HG03045 (cell line): ENCODE data around the gene MICAL3.

Experiments used
- ATAC-seq: cut with Tn5 transposase; IDR thresholded peaks from one replicate; pipeline ENCODE4 v1.9.1; 2021; ENCODE audit warnings: mild to moderate bottlenecking, moderate library complexity; ENCODE audit not compliant: unreplicated experiment

MICAL3 gene

GRCh38 chr22:17803609-17804270, 220.6 kb downstream of the MICAL3 start:
- ATAC-seq: no peak

- no peak for ATAC-seq
These were observed 221.5 kb downstream of the MICAL3 start for GRCh38 chr22:17802822-17803221.

- no peak for ATAC-seq
These were observed 221.9 kb downstream of the MICAL3 start for GRCh38 chr22:17802411-17802810.

GRCh38 chr22:17797721-17798559, 226.4 kb downstream of the MICAL3 start:
- no peak for ATAC-seq

GRCh38 chr22:17796695-17797094, 227.7 kb downstream of the MICAL3 start:
- ATAC-seq: no peak

- ATAC-seq: no peak
These were observed 228.5 kb downstream of the MICAL3 start for GRCh38 chr22:17795661-17796548.

GRCh38 chr22:17794726-17795542, 229.4 kb downstream of the MICAL3 start:
- no peak for ATAC-seq

- no peak for ATAC-seq
These were observed 231.4 kb downstream of the MICAL3 start for GRCh38 chr22:17792854-17793434.

GRCh38 chr22:17792299-17792698, 232.1 kb downstream of the MICAL3 start:
- ATAC-seq: no peak

GRCh38 chr22:17791196-17791595, 233.2 kb downstream of the MICAL3 start:
- no peak for ATAC-seq

- ATAC-seq: no peak
These were observed 234.8 kb downstream of the MICAL3 start for GRCh38 chr22:17789379-17790200.

- no peak for ATAC-seq
These were observed 235.6 kb downstream of the MICAL3 start for GRCh38 chr22:17788528-17789378.

GRCh38 chr22:17787716-17788330, 236.5 kb downstream of the MICAL3 start:
- ATAC-seq: no peak

GRCh38 chr22:17787241-17787640, 237.1 kb downstream of the MICAL3 start:
- ATAC-seq: no peak

- no peak for ATAC-seq
These were observed 237.8 kb downstream of the MICAL3 start for GRCh38 chr22:17786435-17787161.

GRCh38 chr22:17785185-17786184, 238.9 kb downstream of the MICAL3 start:
- no peak for ATAC-seq
